GM12878 (cell line): ENCODE data around the gene GATAD2B. TPM values are rescaled to one million over a fixed set of nuclear protein-coding genes. Genes with fewer than 3 reads are reported as not detected.

ENCODE experiments used
- ATAC-seq: fragments of 200-7000 bp; cut with Tn5 transposase; 3 replicates; pipeline ENCODE4 v1.9.1; 2020; ENCODE audit warnings: mild to moderate bottlenecking, moderate library complexity
- BruUV-seq: library from RNA; stranded (reverse); fragments of 400-500 nt; replicated peaks from 2 replicates; lab custom pipeline; 2021; lab: Mats Ljungman, UMichigan
- CTCF ChIA-PET: fragments of 300-600 bp; sonication (Branson Sonifier 250); formaldehyde crosslinking; extraction: SDS; loops from one replicate; lab custom pipeline; 2021; ENCODE audit warnings: inconsistent platforms; lab: Yijun Ruan, JAX
- POLR2A ChIA-PET: fragments of 350-600 bp; formaldehyde crosslinking; extraction: SDS; loops from one replicate; lab custom pipeline; 2021; ENCODE audit warnings: inconsistent platforms; lab: Charles Lee
- RAD21 ChIA-PET: fragments of 300-600 bp; sonication (Branson Sonifier 250); formaldehyde crosslinking; loops from one replicate; lab custom pipeline; 2023; ENCODE audit warnings: antibody characterized with exemption; ENCODE audit not compliant: unreplicated experiment; lab: Charles Lee
- SMC1A ChIA-PET: fragments of 300-600 bp; sonication (Branson Sonifier 250); formaldehyde crosslinking; loops from one replicate; lab custom pipeline; 2023; ENCODE audit not compliant: unreplicated experiment, uncharacterized antibody; lab: Charles Lee
- DNase-seq: peaks from one replicate; pipeline ENCODE4 v3.0.0-alpha.2; 2011; ENCODE audit warnings: low read depth, low spot score
- FAIRE-seq: peaks from 3 replicates; lab custom pipeline; 2011; peaks lifted over from hg19 to GRCh38; lab: Jason Lieb, UNC
- H2AFZ ChIP-seq: 2 replicates; pipeline ENCODE4 v1.6.0; 2011; ENCODE audit warnings: low read depth, low read length, control low read depth; ENCODE audit not compliant: control insufficient read depth
- H3K27ac ChIP-seq: 2 replicates; pipeline ENCODE4 v1.5.1; 2011; ENCODE audit warnings: control low read depth; ENCODE audit not compliant: control insufficient read depth, insufficient read depth
- H3K27me3 ChIP-seq, 2 experiments: replicated peaks in 1 of 2; 2 replicates each; pipeline versions ENCODE4 v1.6.0 to v1.6.1; 2011; ENCODE audit warnings: low read length in 1 of 2; ENCODE audit not compliant: control insufficient read depth in 2 of 2, insufficient read depth in 2 of 2
- H3K36me3 ChIP-seq, 2 experiments: 2 replicates each; pipeline ENCODE4 v1.5.1; 2011; ENCODE audit warnings: low read length in 1 of 2; ENCODE audit not compliant: control insufficient read depth in 2 of 2, insufficient read depth in 2 of 2
- H3K4me1 ChIP-seq: 2 replicates; pipeline ENCODE4 v1.6.1; 2011; ENCODE audit warnings: mild to moderate bottlenecking, low read length, moderate library complexity, mixed read lengths; ENCODE audit not compliant: control insufficient read depth, insufficient read depth
- H3K4me2 ChIP-seq: 2 replicates; pipeline ENCODE4 v1.6.0; 2011; ENCODE audit warnings: control low read depth; ENCODE audit not compliant: control insufficient read depth, insufficient read depth
- H3K4me3 ChIP-seq: fragments of 200-600 bp; sonication (generic); 2 replicates; pipeline ENCODE4 v1.5.1; 2016
- H3K79me2 ChIP-seq: 2 replicates; pipeline ENCODE4 v1.6.0; 2011; ENCODE audit warnings: low read length; ENCODE audit not compliant: control insufficient read depth, insufficient read depth
- H3K9ac ChIP-seq: 2 replicates; pipeline ENCODE4 v1.8.0; 2011; ENCODE audit warnings: low read length, control low read depth, mixed read lengths; ENCODE audit not compliant: control insufficient read depth, insufficient read depth
- H3K9me3 ChIP-seq: replicated peaks from 3 replicates; pipeline ENCODE4 v1.5.1; 2011; ENCODE audit warnings: mild to moderate bottlenecking, low read length; ENCODE audit not compliant: control insufficient read depth, insufficient read depth
- H4K20me1 ChIP-seq: 2 replicates; pipeline ENCODE4 v1.6.0; 2011; ENCODE audit not compliant: control insufficient read depth, insufficient read depth
- BRCA1 ChIP-seq: IDR thresholded peaks from 2 replicates; pipeline ENCODE4 v1.6.1; 2011; ENCODE audit warnings: low read depth, low read length, improper control_type of control experiment
- CBX5 ChIP-seq: sonication (generic); IDR thresholded peaks from 2 replicates; pipeline ENCODE4 v1.6.1; 2016; ENCODE audit warnings: low read depth, moderate library complexity, mild to moderate bottlenecking, inconsistent platforms
- DPF2 ChIP-seq: fragments of 450-650 bp; IDR thresholded peaks from 2 replicates; pipeline ENCODE4 v1.6.1; 2017; ENCODE audit warnings: mild to moderate bottlenecking
- EP300 ChIP-seq, 2 experiments: fragments of 150-350 bp in 1 of 2; IDR thresholded peaks; 2 replicates each; pipeline ENCODE4 v1.6.1; 2011 to 2012; ENCODE audit warnings: low read depth in 2 of 2, low read length in 2 of 2, borderline replicate concordance in 1 of 2, improper control_type of control experiment in 1 of 2, inconsistent platforms in 1 of 2; ENCODE audit not compliant: control insufficient read depth in 1 of 2
- ESRRA ChIP-seq: IDR thresholded peaks from 2 replicates; pipeline ENCODE4 v1.6.1; 2012; ENCODE audit warnings: mild to moderate bottlenecking, low read length, improper control_type of control experiment
- LARP7 ChIP-seq: fragments of 450-650 bp; IDR thresholded peaks from 2 replicates; pipeline ENCODE4 v1.6.1; 2017; ENCODE audit warnings: mild to moderate bottlenecking
- MXI1 ChIP-seq: fragments of 150-350 bp; IDR thresholded peaks from 2 replicates; pipeline ENCODE4 v1.6.1; 2011; ENCODE audit warnings: low read depth, mild to moderate bottlenecking, inconsistent platforms, low read length, improper control_type of control experiment
- NFXL1 ChIP-seq: fragments of 450-650 bp; IDR thresholded peaks from 2 replicates; pipeline ENCODE4 v1.6.1; 2017; ENCODE audit warnings: antibody characterized with exemption, mild to moderate bottlenecking, borderline replicate concordance
- POLR2AphosphoS5 ChIP-seq: IDR thresholded peaks from 2 replicates; pipeline ENCODE4 v1.6.1; 2011; ENCODE audit warnings: mild to moderate bottlenecking, low read length, inconsistent platforms
- RAD21 ChIP-seq: IDR thresholded peaks from 2 replicates; pipeline ENCODE4 v1.6.1; 2011; ENCODE audit warnings: mild to moderate bottlenecking, low read depth, low read length, moderate library complexity; ENCODE audit not compliant: insufficient read depth
- WGBS: methylation state at CpG from one replicate; pipeline ENCODE4 v1.1.6; 2016; ENCODE audit warnings: low lambda C conversion rate; ENCODE audit not compliant: insufficient replicate concordance, insufficient coverage; ENCODE audit errors: missing lambda C conversion rate; 5-methylcytosine and 5-hydroxymethylcytosine counted together
- in situ Hi-C: fragments of 300-500 bp; cut with MboI; formaldehyde crosslinking; loops from 9 replicates; pipeline ENCODE4 v1.14.3; 2018; ENCODE audit warnings: mixed read lengths
- intact Hi-C: fragments of 100-400 bp; cut with micrococcal nuclease; formaldehyde crosslinking; loops from one replicate; pipeline ENCODE4 v1.14.2; 2022; ENCODE audit not compliant: unreplicated experiment
- polyA plus RNA-seq, 11 experiments: library from polyadenylated mRNA; depleted of rRNA in 4 of 11; unstranded in 6 of 11; stranded (reverse) in 5 of 11; fragments of >200 nt; fragmentation: Nextera tagmentation in 4 of 11; fragmentation: Illumina TruSeq in 1 of 11; extraction: Ambion mirVana in 4 of 11; extraction: Trizol in 1 of 11; gene quantifications; 1 replicate in 1 of 11; 2 replicates in 10 of 11; pipeline versions ENCODE4 v1.2.1 to v1.2.3, GENCODE V29; 2011 to 2016; ENCODE audit warnings: inconsistent platforms in 2 of 11, missing spikeins in 2 of 11, low read depth in 1 of 11
- total RNA-seq, 4 experiments: library from RNA; depleted of rRNA in 3 of 4; stranded (reverse); fragments of >200 nt in 3 of 4; fragmentation: Illumina TruSeq in 1 of 4; extraction: Trizol in 1 of 4; gene quantifications; 2 replicates each; pipeline versions ENCODE4 v1.2.1 to v1.2.3, GENCODE V29; 2013 to 2021
- TF ChIP-seq, protein P1 (sequence below), 3 experiments: IDR thresholded peaks in 2 of 3; conservative IDR thresholded peaks in 1 of 3; 2 replicates each; pipeline ENCODE4 v1.5.1; 2011; ENCODE audit warnings: low read depth in 3 of 3, low read length in 3 of 3, mild to moderate bottlenecking in 3 of 3, control low read depth in 2 of 3, moderate library complexity in 2 of 3, inconsistent platforms in 1 of 3, mixed read lengths in 1 of 3; ENCODE audit not compliant: control insufficient read depth in 2 of 3, insufficient read depth in 1 of 3; ENCODE audit errors: extremely low read depth in 1 of 3
- TF ChIP-seq, protein P2 (sequence below): fragments of 450-650 bp; IDR thresholded peaks from 2 replicates; pipeline ENCODE4 v1.6.1; 2016; ENCODE audit warnings: mild to moderate bottlenecking
- TF ChIP-seq, protein P3 (sequence below): fragments of 450-650 bp; formaldehyde crosslinking; IDR thresholded peaks from 2 replicates; pipeline ENCODE4 v1.4.0; 2022; ENCODE audit warnings: mild to moderate bottlenecking, moderate library complexity
- TF ChIP-seq, protein P4 (sequence below): fragments of 450-650 bp; IDR thresholded peaks from 2 replicates; pipeline ENCODE4 v1.6.1; 2018; ENCODE audit warnings: mild to moderate bottlenecking, low read depth, moderate library complexity; ENCODE audit not compliant: partially characterized antibody

The GATAD2B gene
- total and polyA plus RNA-seq, 10 of the 15 experiments (the other 5 are each of a cell fraction or from before 2014, with no cell fraction given), result 2.4 to 63.1 (median 8.7) TPM

DNA sequence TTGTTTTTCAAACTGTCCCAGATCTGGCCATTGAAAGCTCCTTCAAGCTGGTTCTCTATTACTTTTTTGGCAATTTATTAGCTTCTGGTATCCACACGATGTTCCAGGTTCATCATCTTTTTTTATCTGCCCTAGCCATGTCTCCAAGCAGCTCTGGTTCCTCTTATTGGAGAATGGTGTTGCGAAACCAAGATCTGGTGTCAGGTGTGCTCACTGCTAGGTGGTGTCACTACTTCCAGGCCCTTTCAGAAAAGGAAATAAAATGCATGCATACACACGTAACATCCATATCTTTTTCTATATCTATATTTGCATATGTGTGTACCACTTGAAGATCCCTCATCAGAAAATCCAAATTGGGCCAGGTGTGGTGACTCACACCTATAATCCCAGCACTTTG is 53.3 kb downstream of the GATAD2B start:
- no peaks in the 10 kb centered on the region for H4K20me1 ChIP-seq
- SMC1A ChIA-PET, result interaction anchor here (0.6 to 0.7 kb wide), 2 partner anchors 15 to 17 kb away, joined by 3 read pairs; no protein-coding TSS in a partner anchor
- H3K9ac ChIP-seq, result no peak overlapping the region

More for the DNA sequence above, 53.3 kb downstream of the GATAD2B start:
- peaks cover 58% of the 10 kb centered on the region for H3K79me2 ChIP-seq
- no peak for DNase-seq
- CTCF ChIA-PET, result no interaction called here
- BruUV-seq, result no TSS peak
- RAD21 ChIA-PET, result no interaction called here
- no peak overlapping the region for H3K4me2 ChIP-seq
- no peaks in the 10 kb centered on the region for H3K9me3 ChIP-seq
- intact Hi-C loops, result no loop called here
- H3K27ac ChIP-seq, result no peak overlapping the region
- H3K27me3 ChIP-seq, result no peaks in the 10 kb centered on the region
- no peak overlapping the region for H2AFZ ChIP-seq
- no peak for ATAC-seq
- no peak for FAIRE-seq
- WGBS, result 92% methylated on average over 3 of the region's 3 CpGs
- H3K4me3 ChIP-seq, result no peak overlapping the region
- no peak for TF ChIP-seq NFXL1
- TF ChIP-seq, protein P1, sequence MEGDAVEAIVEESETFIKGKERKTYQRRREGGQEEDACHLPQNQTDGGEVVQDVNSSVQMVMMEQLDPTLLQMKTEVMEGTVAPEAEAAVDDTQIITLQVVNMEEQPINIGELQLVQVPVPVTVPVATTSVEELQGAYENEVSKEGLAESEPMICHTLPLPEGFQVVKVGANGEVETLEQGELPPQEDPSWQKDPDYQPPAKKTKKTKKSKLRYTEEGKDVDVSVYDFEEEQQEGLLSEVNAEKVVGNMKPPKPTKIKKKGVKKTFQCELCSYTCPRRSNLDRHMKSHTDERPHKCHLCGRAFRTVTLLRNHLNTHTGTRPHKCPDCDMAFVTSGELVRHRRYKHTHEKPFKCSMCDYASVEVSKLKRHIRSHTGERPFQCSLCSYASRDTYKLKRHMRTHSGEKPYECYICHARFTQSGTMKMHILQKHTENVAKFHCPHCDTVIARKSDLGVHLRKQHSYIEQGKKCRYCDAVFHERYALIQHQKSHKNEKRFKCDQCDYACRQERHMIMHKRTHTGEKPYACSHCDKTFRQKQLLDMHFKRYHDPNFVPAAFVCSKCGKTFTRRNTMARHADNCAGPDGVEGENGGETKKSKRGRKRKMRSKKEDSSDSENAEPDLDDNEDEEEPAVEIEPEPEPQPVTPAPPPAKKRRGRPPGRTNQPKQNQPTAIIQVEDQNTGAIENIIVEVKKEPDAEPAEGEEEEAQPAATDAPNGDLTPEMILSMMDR (IDR thresholded peaks at IDR 0.05 in 2 of 3, conservative IDR thresholded peaks at IDR 0.05 in 1 of 3; ENCODE audit: control insufficient read depth in 2 of 3, extremely low read depth in 1 of 3, insufficient read depth in 1 of 3, low read depth in 3 of 3, low read length in 3 of 3), result no peak
- TF ChIP-seq CBX5, result no peak
- no peak for TF ChIP-seq DPF2
- TF ChIP-seq, protein P2, sequence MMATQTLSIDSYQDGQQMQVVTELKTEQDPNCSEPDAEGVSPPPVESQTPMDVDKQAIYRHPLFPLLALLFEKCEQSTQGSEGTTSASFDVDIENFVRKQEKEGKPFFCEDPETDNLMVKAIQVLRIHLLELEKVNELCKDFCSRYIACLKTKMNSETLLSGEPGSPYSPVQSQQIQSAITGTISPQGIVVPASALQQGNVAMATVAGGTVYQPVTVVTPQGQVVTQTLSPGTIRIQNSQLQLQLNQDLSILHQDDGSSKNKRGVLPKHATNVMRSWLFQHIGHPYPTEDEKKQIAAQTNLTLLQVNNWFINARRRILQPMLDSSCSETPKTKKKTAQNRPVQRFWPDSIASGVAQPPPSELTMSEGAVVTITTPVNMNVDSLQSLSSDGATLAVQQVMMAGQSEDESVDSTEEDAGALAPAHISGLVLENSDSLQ, result no peak
- TF ChIP-seq, protein P3, sequence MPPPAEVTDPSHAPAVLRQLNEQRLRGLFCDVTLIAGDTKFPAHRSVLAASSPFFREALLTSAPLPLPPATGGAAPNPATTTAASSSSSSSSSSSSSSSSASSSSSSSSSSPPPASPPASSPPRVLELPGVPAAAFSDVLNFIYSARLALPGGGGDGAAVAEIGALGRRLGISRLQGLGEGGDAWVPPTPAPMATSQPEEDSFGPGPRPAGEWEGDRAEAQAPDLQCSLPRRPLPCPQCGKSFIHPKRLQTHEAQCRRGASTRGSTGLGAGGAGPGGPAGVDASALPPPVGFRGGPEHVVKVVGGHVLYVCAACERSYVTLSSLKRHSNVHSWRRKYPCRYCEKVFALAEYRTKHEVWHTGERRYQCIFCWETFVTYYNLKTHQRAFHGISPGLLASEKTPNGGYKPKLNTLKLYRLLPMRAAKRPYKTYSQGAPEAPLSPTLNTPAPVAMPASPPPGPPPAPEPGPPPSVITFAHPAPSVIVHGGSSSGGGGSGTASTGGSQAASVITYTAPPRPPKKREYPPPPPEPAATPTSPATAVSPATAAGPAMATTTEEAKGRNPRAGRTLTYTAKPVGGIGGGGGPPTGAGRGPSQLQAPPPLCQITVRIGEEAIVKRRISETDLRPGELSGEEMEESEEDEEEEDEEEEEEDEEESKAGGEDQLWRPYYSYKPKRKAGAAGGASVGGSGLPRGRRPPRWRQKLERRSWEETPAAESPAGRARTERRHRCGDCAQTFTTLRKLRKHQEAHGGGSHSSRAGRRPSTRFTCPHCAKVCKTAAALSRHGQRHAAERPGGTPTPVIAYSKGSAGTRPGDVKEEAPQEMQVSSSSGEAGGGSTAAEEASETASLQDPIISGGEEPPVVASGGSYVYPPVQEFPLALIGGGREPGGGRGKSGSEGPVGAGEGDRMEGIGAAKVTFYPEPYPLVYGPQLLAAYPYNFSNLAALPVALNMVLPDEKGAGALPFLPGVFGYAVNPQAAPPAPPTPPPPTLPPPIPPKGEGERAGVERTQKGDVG (CRISPR knock-in tag), result no peak
- no peak for TF ChIP-seq BRCA1
- TF ChIP-seq MXI1, result no peak
- no peak for TF ChIP-seq RAD21
- no peak for TF ChIP-seq POLR2AphosphoS5
- no peak for TF ChIP-seq ESRRA
- no peak for TF ChIP-seq LARP7
- TF ChIP-seq EP300 (IDR thresholded peaks at IDR 0.05; ENCODE audit: borderline replicate concordance in 1 of 2, control insufficient read depth in 1 of 2, low read depth in 2 of 2, low read length in 2 of 2), result no peak
- TF ChIP-seq, protein P4, sequence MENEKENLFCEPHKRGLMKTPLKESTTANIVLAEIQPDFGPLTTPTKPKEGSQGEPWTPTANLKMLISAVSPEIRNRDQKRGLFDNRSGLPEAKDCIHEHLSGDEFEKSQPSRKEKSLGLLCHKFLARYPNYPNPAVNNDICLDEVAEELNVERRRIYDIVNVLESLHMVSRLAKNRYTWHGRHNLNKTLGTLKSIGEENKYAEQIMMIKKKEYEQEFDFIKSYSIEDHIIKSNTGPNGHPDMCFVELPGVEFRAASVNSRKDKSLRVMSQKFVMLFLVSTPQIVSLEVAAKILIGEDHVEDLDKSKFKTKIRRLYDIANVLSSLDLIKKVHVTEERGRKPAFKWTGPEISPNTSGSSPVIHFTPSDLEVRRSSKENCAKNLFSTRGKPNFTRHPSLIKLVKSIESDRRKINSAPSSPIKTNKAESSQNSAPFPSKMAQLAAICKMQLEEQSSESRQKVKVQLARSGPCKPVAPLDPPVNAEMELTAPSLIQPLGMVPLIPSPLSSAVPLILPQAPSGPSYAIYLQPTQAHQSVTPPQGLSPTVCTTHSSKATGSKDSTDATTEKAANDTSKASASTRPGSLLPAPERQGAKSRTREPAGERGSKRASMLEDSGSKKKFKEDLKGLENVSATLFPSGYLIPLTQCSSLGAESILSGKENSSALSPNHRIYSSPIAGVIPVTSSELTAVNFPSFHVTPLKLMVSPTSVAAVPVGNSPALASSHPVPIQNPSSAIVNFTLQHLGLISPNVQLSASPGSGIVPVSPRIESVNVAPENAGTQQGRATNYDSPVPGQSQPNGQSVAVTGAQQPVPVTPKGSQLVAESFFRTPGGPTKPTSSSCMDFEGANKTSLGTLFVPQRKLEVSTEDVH, result no peak
- POLR2A ChIA-PET, result interaction anchor here (0.6 kb wide), 1 partner anchor 18 kb away, joined by 4 read pairs; no protein-coding TSS in a partner anchor
- in situ Hi-C loops, result no loop called here
- peaks cover 17% of the 10 kb centered on the region for H3K4me1 ChIP-seq
- peaks cover 0 to 2% of the 10 kb centered on the region in 2 experiments; a peak in 2 of 4 replicates for H3K36me3 ChIP-seq
